Esophagus squamous epithelium (tissue), 5 donors: ENCODE data around the gene TOGARAM1. TPM values are rescaled to one million over a fixed set of nuclear protein-coding genes. Genes with fewer than 3 reads are reported as not detected.

Source experiments
- DNase-seq: peaks from one replicate; lab custom pipeline; 2025; lab: John Stamatoyannopoulos, UW
- H3K27ac ChIP-seq, 4 donors: fragments of 200-600 bp; sonication (generic); one replicate each; pipeline ENCODE4 v1.5.1; 2016 to 2019; ENCODE audit warnings: mild to moderate bottlenecking in 1 of 4
- H3K27me3 ChIP-seq, 4 donors: fragments of 200-600 bp; sonication (generic); 1 replicate in 3 of 4; 2 replicates in 1 of 4; pipeline versions ENCODE4 v1.5.1 to v1.6.0; 2017 to 2021; ENCODE audit warnings: antibody characterized with exemption in 1 of 4
- H3K36me3 ChIP-seq, 3 donors: fragments of 200-600 bp; sonication (generic); one replicate each; pipeline ENCODE4 v1.5.1; 2016 to 2019
- H3K4me1 ChIP-seq, 3 donors: fragments of 200-600 bp; sonication (generic); one replicate each; pipeline ENCODE4 v1.5.1; 2017 to 2019
- H3K4me3 ChIP-seq, 4 donors: fragments of 200-600 bp; sonication (generic); 1 replicate in 3 of 4; 2 replicates in 1 of 4; pipeline ENCODE4 v1.5.1; 2016 to 2019; ENCODE audit warnings: mild to moderate bottlenecking in 2 of 4, moderate library complexity in 1 of 4
- H3K9me3 ChIP-seq, 3 donors: fragments of 200-600 bp; sonication (generic); one replicate each; pipeline ENCODE4 v1.5.1; 2016 to 2019
- POLR2A ChIP-seq, 4 donors: fragments of 450-650 bp; IDR thresholded peaks; one replicate each; pipeline ENCODE4 v1.6.1; 2017; ENCODE audit warnings: antibody characterized with exemption in 4 of 4, mild to moderate bottlenecking in 4 of 4, moderate library complexity in 3 of 4
- whole genome bisulfite sequencing, 2 donors: methylation state at CpG; one replicate each; pipeline ENCODE4 v1.1.5; 2018; 5-methylcytosine and 5-hydroxymethylcytosine counted together
- intact Hi-C: fragments of 100-400 bp; cut with DNase I; formaldehyde crosslinking; loops from one replicate; pipeline ENCODE4 v1.15.0; 2022
- total RNA-seq, 4 donors: library from RNA; depleted of rRNA; stranded (reverse); fragments of >200 nt; gene quantifications; one replicate each; pipeline ENCODE4 v1.1.0, GENCODE V29; 2016
- TF ChIP-seq, protein P1 (sequence below), 6 experiments: fragments of 450-650 bp in 4 of 6; fragments of 200-600 bp in 2 of 6; sonication (generic) in 2 of 6; IDR thresholded peaks; one replicate each; pipeline ENCODE4 v1.5.1; 2016 to 2019; ENCODE audit warnings: antibody characterized with exemption in 6 of 6, mild to moderate bottlenecking in 4 of 6, moderate library complexity in 4 of 6
- donor health status: DM: yes; HTN: yes; CAD: no.

The TOGARAM1 gene
- total RNA-seq, 4 donors from 2014 or later, result 5.8 to 23.7 (median 8.9) TPM

- intact Hi-C loops, result no loop called here
- Histone ChIP-seq H3K27ac (no peak overlapping the region), H3K36me3 (peaks cover 0 to 95% (median 0%) of the 10 kb centered on the region in 3 donors), H3K4me1 (no peaks in the 10 kb centered on the region), H3K9me3 (no peaks in the 10 kb centered on the region), H3K27me3 (no peaks in the 10 kb centered on the region), H3K4me3 (no peak overlapping the region)
- no peak for DNase-seq
- 77 to 85% methylated on average over 2 of the region's 2 CpGs for WGBS, 2 donors
- TF ChIP-seq, protein P1, sequence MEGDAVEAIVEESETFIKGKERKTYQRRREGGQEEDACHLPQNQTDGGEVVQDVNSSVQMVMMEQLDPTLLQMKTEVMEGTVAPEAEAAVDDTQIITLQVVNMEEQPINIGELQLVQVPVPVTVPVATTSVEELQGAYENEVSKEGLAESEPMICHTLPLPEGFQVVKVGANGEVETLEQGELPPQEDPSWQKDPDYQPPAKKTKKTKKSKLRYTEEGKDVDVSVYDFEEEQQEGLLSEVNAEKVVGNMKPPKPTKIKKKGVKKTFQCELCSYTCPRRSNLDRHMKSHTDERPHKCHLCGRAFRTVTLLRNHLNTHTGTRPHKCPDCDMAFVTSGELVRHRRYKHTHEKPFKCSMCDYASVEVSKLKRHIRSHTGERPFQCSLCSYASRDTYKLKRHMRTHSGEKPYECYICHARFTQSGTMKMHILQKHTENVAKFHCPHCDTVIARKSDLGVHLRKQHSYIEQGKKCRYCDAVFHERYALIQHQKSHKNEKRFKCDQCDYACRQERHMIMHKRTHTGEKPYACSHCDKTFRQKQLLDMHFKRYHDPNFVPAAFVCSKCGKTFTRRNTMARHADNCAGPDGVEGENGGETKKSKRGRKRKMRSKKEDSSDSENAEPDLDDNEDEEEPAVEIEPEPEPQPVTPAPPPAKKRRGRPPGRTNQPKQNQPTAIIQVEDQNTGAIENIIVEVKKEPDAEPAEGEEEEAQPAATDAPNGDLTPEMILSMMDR (IDR thresholded peaks at IDR 0.05), result no peak
- TF ChIP-seq POLR2A (IDR thresholded peaks at IDR 0.05), result no peak
Observed at GRCh38 chr14:45028107-45028626, 66.2 kb downstream of the TOGARAM1 start.

GRCh38 chr14:45034730-45035129, 72.7 kb downstream of the TOGARAM1 start:
- Histone ChIP-seq H3K27me3 (no peaks in the 10 kb centered on the region), H3K4me3 (no peak overlapping the region), H3K27ac (no peak overlapping the region), H3K36me3 (peaks cover 0 to 78% (median 14%) of the 10 kb centered on the region in 3 donors), H3K9me3 (no peaks in the 10 kb centered on the region), H3K4me1 (no peaks in the 10 kb centered on the region)
- intact Hi-C loops, result no loop called here
- TF ChIP-seq, protein P1 (IDR thresholded peaks at IDR 0.05), result no peak
- TF ChIP-seq POLR2A (IDR thresholded peaks at IDR 0.05), result no peak
- no peak for DNase-seq

DNA sequence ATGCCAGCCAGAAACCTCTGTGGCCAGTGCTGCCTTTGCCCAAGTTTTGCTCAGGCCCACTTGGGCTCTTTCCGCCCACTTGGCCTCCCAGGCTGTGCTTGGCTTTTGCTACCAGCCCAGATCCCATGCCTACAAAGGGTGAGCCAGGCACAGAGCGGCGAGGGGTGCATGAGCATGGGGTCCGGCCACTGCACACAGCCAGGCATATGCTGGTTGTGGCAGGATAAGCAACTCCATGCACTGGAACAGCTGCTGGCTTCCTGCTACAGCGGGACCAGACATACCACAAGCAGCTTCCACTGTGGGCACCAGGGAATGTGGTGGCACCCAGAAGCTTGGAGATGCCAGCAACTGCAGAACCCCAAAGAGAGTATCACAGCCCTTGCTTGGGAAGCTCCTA, 76.3 kb downstream of the TOGARAM1 start:
- Histone ChIP-seq H3K9me3 (no peaks in the 10 kb centered on the region), H3K36me3 (peaks cover 0 to 51% (median 14%) of the 10 kb centered on the region in 3 donors), H3K27ac (no peak overlapping the region), H3K4me1 (no peaks in the 10 kb centered on the region), H3K27me3 (no peaks in the 10 kb centered on the region), H3K4me3 (no peak overlapping the region)
- TF ChIP-seq, protein P1 (IDR thresholded peaks at IDR 0.05), result no peak
- TF ChIP-seq POLR2A (IDR thresholded peaks at IDR 0.05), result no peak
- 100% methylated on average over 3 to 5 of the region's 5 CpGs for WGBS, 2 donors
- intact Hi-C loops, result no loop called here
- DNase-seq, result no peak

- intact Hi-C loops, result no loop called here
- TF ChIP-seq, protein P1 (IDR thresholded peaks at IDR 0.05), result no peak
- no peak for TF ChIP-seq POLR2A (IDR thresholded peaks at IDR 0.05)
- no peaks in the 10 kb centered on the region for H3K27me3 ChIP-seq
- WGBS, 2 donors, result 90 to 100% methylated on average over 1 to 5 of the region's 5 CpGs
- H3K4me3 ChIP-seq, result no peak overlapping the region
- H3K9me3 ChIP-seq, result no peaks in the 10 kb centered on the region
- DNase-seq, result no peak
- peaks cover 0 to 46% (median 12%) of the 10 kb centered on the region in 3 donors for H3K36me3 ChIP-seq
- H3K4me1 ChIP-seq, result no peaks in the 10 kb centered on the region
- no peak overlapping the region for H3K27ac ChIP-seq
Observed at GRCh38 chr14:45038865-45039264, 76.9 kb downstream of the TOGARAM1 start.

- TF ChIP-seq POLR2A (IDR thresholded peaks at IDR 0.05), result no peak
- TF ChIP-seq, protein P1 (IDR thresholded peaks at IDR 0.05), result no peak
- Histone ChIP-seq H3K9me3 (no peaks in the 10 kb centered on the region), H3K27ac (no peak overlapping the region), H3K4me1 (no peaks in the 10 kb centered on the region), H3K36me3 (peaks cover 0 to 45% (median 7%) of the 10 kb centered on the region in 3 donors), H3K4me3 (no peak overlapping the region), H3K27me3 (no peaks in the 10 kb centered on the region)
- 100% methylated on average over 1 to 2 of the region's 2 CpGs for WGBS, 2 donors
- DNase-seq, result no peak
- intact Hi-C loops, result no loop called here
Observed at GRCh38 chr14:45039390-45039789, 77.4 kb downstream of the TOGARAM1 start.
